Activated T-helper 2 cell treated with anti-CD3 and anti-CD28 coated beads, Interferon-gamma antibody, Interleukin-2, Interleukin-4, amounts not matched to agents 10 μg/mL and 5 μg/mL and 100 μg/mL, durations not matched to agents 14 hours and 24 hours and 36 hours (primary cell): ENCODE results near the gene NSF. TPM values are rescaled to one million over a fixed set of nuclear protein-coding genes. Genes with fewer than 3 reads are reported as not detected.
A peak's percentile ranks its signal among the peaks of the same experiment; 100 is the strongest.
"Not testable (repeated sequence)": the region's sequence is repeated elsewhere in the genome, so short reads cannot be mapped to it uniquely, and the experiment has no call there.

Experiments used
- DNase-seq: peaks from one replicate; pipeline ENCODE4 v3.0.0; 2021; ENCODE audit warnings: low spot score
- H3K27ac Mint-ChIP-seq: one replicate; pipeline ENCODE4 v1.8.0; 2021; ENCODE audit warnings: mixed read lengths
- H3K27me3 Mint-ChIP-seq: one replicate; pipeline ENCODE4 v1.8.0; 2021; ENCODE audit warnings: low read depth, mixed read lengths
- H3K36me3 Mint-ChIP-seq: one replicate; pipeline ENCODE4 v1.8.0; 2021; ENCODE audit warnings: low read depth, mixed read lengths
- H3K4me1 Mint-ChIP-seq: one replicate; pipeline ENCODE4 v1.8.0; 2021; ENCODE audit warnings: low read depth, mixed read lengths
- H3K4me3 Mint-ChIP-seq: one replicate; pipeline ENCODE4 v1.8.0; 2021; ENCODE audit warnings: low read depth, mild to moderate bottlenecking, moderate library complexity, mixed read lengths
- H3K9me3 Mint-ChIP-seq: one replicate; pipeline ENCODE4 v1.8.0; 2021; ENCODE audit warnings: mixed read lengths
- intact Hi-C: fragments of 100-400 bp; cut with micrococcal nuclease; formaldehyde crosslinking; loops from one replicate; pipeline ENCODE4 v1.15.1; 2023
- total RNA-seq: library from RNA; stranded (reverse); gene quantifications from 2 replicates; pipeline ENCODE4 v1.2.3, GENCODE V29; 2022

NSF gene
- total RNA-seq = 27.9 and 30.9 TPM in 2 replicates

DNA sequence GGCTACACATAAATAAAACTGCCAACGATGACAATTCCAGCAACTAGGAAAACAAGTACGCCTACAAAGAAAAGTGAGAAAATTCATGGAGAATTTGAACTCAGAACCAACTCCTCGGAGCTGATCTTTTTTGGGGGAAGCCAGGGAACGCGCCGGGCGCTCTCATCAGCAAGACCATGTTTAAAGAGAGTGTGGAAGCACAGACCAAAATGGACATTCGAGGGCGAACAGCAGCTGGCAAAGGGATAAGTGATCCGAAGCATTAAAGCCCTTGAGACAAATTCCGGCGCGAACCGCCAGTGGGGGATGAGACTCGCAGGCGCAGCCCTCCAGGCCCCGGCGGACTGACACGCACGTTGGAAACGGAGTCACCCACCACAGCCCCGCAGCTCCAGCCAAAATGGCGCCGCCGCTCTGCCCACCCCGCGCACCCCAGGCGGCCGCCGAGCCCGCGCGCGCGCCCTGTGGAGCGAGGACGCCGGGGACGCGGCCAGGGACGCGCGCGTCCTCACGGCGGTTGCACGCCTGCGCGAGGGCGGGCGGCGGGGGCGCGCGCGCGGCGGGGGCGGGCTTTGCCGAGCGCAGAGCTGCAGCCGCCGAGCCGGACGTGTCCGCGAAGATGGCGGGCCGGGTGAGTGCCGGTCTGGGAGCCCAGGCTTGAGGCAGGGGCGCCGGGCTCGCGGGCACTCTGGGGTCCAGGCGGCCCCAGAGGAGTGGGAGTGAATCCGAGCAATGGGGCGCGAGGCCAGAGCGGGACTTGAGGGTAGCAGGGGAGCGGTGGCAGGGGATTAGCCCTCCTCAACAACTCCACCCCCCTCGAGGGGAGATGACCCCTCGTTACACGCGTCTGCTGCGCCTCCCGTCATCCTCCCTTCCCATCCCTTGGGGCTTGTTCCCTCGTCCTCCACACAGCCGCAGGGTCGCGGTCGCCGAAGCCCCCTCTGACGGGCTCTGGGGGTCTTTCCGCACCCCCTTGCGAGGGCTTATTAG, at the start of gene NSF:
Gene NSF (plus strand): TSS at position 513 of the 990 bp plus-strand sequence. CDS start 107 bp downstream, at position 620.
- H3K27me3 Mint-ChIP-seq, intact Hi-C loops, H3K27ac Mint-ChIP-seq, DNase-seq, H3K9me3 Mint-ChIP-seq, H3K36me3 Mint-ChIP-seq, H3K4me3 Mint-ChIP-seq, H3K4me1 Mint-ChIP-seq: not testable (repeated sequence)

DNA sequence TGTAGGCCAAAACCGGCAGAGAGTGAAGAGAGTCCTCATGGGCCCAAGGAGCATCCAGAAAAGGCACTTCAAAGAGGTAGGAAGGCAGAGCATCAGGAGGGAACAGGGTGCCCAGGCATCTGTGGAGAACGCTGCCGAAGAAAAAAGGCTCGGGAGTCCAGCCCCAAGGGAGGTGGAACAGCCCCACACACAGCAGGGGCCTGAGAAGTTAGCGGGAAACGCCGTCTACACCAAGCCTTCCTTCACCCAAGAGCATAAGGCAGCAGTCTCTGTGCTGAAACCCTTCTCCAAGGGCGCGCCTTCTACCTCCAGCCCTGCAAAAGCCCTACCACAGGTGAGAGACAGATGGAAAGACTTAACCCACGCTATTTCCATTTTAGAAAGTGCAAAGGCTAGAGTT, 41.9 kb upstream of the NSF start:
- intact Hi-C loops, H3K9me3 Mint-ChIP-seq, H3K4me1 Mint-ChIP-seq, H3K27ac Mint-ChIP-seq, H3K4me3 Mint-ChIP-seq, H3K27me3 Mint-ChIP-seq, H3K36me3 Mint-ChIP-seq: not testable (repeated sequence)
- DNase-seq = peak; percentile 9

DNA sequence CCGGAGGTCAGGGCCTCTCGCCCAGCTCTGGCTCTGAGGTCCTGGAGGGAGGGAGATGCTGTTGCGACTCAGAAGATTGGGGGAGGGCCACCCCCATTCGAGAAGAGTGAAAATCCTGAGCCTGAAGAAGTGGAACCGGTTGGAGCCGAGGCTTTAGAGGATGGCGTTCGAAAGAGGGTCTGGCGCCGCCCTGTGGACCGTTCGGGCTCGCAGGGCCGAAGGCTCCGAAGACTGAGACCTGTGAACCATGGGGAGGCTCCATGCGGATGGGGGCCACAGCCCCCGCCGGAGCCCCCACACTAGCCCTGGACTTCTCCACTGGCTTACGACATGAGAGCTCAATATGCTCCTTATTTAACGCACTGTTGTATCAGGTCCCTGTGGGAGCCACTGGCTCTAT, 31.3 kb upstream of the NSF start:
- H3K9me3 Mint-ChIP-seq, intact Hi-C loops, H3K36me3 Mint-ChIP-seq, H3K27ac Mint-ChIP-seq, H3K4me3 Mint-ChIP-seq, H3K27me3 Mint-ChIP-seq, DNase-seq, H3K4me1 Mint-ChIP-seq: not testable (repeated sequence)

DNA sequence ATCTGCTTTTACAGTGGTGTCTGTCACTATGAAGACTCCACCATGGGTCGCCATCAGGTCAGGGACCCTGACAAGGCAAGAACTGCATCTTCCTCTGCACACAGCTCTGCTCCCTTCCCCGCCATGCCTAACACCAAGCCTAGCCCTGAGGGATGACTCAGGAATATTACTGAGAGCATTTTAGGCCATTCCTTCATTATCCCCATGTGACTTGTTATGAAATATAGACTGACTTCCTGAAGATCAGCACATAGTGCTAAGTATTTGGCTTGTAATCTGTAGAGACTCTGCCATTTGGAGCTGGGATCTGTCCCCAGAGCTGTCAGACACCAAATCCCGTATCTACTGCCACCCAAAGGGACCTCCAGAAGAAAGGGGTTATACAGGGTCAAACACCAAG, 30.4 kb upstream of the NSF start:
- H3K9me3 Mint-ChIP-seq, H3K27ac Mint-ChIP-seq, H3K4me1 Mint-ChIP-seq, DNase-seq, H3K36me3 Mint-ChIP-seq, H3K27me3 Mint-ChIP-seq, H3K4me3 Mint-ChIP-seq, intact Hi-C loops: not testable (repeated sequence)

DNA sequence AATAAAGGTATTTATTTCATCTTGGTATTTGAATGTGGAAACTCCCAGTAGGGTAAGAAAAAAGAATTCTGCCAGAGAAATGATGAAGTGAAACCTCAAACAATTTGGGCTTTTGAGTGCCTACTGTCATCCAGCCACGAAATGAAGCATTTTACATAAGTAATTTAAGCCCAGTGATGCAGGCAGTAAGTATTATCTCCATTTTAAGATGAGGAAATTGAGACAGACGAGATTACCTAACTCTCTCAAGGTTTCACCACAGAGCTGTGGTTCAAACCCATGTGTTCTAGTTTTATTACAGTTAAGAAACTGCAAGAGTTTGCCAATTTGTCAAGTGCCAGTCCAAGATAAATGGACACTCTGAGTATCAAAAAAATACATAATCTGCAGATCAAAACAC, 24.2 kb upstream of the NSF start:
- H3K9me3 Mint-ChIP-seq, DNase-seq, H3K36me3 Mint-ChIP-seq, H3K27me3 Mint-ChIP-seq, H3K4me1 Mint-ChIP-seq, H3K4me3 Mint-ChIP-seq, H3K27ac Mint-ChIP-seq, intact Hi-C loops: not testable (repeated sequence)

DNA sequence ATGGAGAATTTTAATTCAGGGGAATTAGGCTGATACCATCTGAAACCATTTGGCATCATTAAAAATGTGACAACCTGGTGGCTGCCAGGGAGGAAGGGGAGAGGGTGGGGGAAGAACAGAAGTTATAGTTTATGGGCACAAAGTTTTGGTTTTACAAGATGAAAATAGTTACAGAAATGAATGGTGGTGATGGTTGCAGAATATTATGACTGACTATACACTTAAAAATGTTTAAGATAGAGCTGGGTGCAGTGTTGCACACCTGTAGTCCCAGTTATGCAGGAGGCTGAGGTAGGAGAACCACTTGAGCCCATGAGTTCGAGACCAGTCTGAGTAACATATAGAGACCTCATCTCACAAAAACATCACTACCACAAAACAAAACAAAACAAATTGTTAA, 23.5 kb upstream of the NSF start:
- H3K4me3 Mint-ChIP-seq, H3K4me1 Mint-ChIP-seq, DNase-seq, H3K36me3 Mint-ChIP-seq, intact Hi-C loops, H3K9me3 Mint-ChIP-seq, H3K27me3 Mint-ChIP-seq, H3K27ac Mint-ChIP-seq: not testable (repeated sequence)

DNA sequence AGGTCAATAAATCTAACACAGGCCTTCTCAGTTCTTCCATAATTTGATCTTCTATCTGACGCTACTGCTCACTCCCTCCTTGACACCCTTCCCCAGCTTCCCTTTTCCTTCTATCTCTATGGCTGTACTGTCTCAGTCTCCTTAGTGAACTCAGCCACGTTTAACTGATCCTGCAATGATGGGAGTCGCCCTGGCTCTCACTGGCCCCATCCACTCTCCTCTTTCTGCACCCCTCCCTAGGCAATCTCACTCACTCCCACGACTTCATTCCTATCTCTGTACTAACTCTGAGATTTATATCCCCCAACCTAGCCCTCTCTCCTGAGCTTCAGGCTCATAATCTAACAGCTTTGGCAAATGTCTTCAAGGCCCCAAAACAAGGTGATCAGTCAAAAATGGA, 18.7 kb upstream of the NSF start:
- H3K36me3 Mint-ChIP-seq, intact Hi-C loops, H3K27ac Mint-ChIP-seq, H3K4me3 Mint-ChIP-seq, DNase-seq, H3K4me1 Mint-ChIP-seq, H3K27me3 Mint-ChIP-seq, H3K9me3 Mint-ChIP-seq: not testable (repeated sequence)

DNA sequence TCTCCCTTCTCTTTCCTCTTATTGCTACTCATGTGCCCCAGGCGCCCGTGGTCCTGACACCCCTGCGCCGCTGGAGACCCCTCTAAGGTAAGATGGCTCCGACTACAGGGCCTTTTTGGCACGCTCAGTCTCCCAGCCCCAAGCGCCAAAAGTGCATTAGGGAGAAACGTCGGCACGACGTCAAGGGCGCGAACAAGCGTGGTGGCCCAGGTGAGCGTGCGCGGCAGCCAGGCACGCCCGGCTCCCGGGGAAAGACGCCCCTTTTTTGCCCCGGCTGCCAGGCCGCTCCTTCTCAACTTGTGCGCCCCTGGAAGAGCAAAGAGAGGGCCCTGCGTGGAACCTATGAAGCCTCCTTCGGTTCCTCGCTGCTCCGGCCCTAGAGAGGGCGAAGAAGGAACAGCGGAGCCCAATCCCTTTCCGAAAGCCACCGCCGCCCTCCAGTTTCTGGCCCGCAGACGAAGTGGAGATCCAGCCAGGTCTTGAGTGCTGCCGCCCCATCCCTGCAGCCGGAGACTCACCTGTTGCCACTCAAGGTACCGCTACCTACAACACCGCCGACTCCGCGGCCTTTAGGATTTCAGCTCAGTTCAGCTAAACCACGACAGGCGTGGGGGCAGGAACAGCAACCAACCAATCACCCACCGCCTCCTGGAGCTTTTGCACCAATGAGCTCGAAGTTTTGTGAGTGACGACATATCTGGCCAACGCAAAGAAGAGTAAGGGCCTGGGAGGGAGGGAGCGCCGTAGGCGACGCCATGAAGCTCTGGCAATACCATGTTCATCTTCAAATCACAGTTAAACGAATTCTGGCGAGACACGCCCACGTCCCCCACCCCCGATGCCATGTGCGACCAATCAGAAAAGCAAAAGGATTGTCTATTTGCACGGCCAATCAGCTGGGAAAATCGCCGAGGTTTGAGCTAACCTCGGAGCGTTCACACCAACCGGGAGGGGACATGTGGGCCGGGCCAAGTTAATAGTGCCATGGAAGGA, 11.1 kb upstream of the NSF start, which contains the start of gene ARL17A:
Gene ARL17A (minus strand): TSS at position 609 of the 993 bp plus-strand sequence. CDS start 3,369 bp downstream, outside the sequence.
- H3K27ac Mint-ChIP-seq, intact Hi-C loops, H3K4me3 Mint-ChIP-seq, H3K27me3 Mint-ChIP-seq, H3K9me3 Mint-ChIP-seq, H3K36me3 Mint-ChIP-seq, H3K4me1 Mint-ChIP-seq: not testable (repeated sequence)
- peak; percentile 80 for DNase-seq

DNA sequence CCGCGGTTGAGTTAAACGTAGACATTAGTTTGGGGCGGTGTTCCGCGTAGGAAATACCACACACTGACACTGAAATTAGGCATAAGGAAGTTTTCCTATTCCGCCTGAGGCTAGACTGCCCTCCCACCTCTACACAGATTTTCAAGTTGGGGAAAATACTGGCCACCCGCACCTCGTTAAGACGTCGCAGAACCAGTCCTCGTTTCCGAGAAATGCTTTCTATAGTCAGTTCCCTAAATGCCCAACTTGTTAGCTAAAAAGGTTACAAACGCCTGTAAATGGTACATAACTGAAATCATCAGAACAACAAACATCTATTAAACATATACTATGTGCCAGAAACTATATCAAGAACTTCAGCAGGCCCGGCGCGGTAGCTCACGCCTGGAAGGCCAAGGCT, 10.4 kb upstream of the NSF start:
- H3K4me3 Mint-ChIP-seq, H3K27me3 Mint-ChIP-seq, H3K36me3 Mint-ChIP-seq, H3K4me1 Mint-ChIP-seq, DNase-seq, H3K27ac Mint-ChIP-seq, H3K9me3 Mint-ChIP-seq, intact Hi-C loops: not testable (repeated sequence)

DNA sequence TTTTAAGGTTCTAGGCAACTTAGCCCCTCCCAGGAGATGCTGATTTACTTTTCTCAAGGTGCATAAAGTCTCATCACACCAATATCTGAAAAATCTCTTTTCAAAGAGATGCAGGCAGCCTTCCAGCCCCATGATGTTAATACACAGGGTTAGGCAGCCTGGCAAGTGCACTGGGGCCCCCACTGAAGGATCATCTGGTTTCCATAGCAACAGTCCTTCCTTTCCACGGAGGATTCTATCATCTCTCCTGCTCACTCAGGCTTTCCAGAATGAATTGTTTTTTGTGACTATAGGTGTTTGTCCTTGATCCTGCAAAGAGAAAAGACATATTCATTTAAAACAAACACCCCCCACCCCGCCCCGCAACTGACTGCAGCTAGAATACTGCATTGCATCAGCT, 5.0 kb upstream of the NSF start:
- DNase-seq, H3K4me1 Mint-ChIP-seq, intact Hi-C loops, H3K9me3 Mint-ChIP-seq, H3K36me3 Mint-ChIP-seq, H3K4me3 Mint-ChIP-seq, H3K27me3 Mint-ChIP-seq, H3K27ac Mint-ChIP-seq: not testable (repeated sequence)

DNA sequence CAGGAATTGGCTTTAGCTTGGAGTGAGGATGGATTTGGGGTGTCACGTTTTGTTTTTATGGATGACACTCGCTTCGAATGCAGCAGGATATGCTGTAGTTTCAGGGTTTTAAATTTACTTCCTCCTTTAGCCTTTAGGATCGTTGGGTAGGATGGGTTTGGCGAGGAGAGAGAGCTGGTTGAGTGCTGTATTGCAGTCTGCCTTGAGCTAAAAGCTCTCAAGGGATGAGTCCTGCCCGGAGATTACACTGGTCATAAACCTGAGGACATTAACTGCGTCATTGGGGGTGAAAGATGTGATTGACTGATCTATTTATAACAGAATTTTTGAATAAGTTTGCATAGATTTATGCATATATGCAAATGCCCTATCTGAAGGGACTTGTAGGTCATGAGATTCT, 863 bp downstream of the NSF start:
- H3K4me1 Mint-ChIP-seq, H3K27ac Mint-ChIP-seq, H3K9me3 Mint-ChIP-seq, intact Hi-C loops, H3K4me3 Mint-ChIP-seq, H3K27me3 Mint-ChIP-seq, H3K36me3 Mint-ChIP-seq, DNase-seq: not testable (repeated sequence)

DNA sequence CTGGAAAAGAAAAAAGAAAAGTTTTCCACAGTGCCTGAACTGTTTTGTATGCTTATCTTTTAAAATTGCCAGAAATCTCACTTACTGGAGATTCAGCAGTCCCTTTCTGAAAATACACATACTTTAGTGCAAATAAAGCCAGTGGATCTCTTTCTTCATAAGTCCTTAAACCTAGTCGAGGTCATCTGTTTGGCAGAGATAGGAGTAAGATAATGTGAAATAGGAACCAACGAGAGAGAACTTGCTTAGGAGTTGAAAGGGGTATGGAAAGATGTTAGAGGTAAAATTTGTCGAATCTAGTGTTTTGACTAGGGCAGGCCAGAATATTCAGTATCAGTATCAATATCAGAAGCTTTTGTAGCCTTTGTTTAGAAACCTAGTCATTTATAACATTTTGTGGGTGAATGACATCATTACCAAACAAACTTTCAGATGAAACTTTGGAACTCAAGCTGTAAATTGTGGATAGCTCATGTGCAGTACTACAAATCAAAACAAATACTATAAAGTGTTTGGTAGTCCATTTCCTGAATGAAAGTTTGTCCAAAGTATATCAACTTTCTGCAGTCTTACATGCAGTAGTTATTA, 8.0 kb downstream of the NSF start:
- H3K4me3 Mint-ChIP-seq, H3K27ac Mint-ChIP-seq, H3K4me1 Mint-ChIP-seq, H3K36me3 Mint-ChIP-seq, intact Hi-C loops, DNase-seq, H3K9me3 Mint-ChIP-seq, H3K27me3 Mint-ChIP-seq: not testable (repeated sequence)
